MM.1S (cell line): ENCODE results near the gene RCAN1.

Experiments used
- EZH2 ChIP-seq: fragments of 300-600 bp; sonication (generic); optimal IDR thresholded peaks from 2 replicates; pipeline ENCODE3; 2017; ENCODE audit warnings: low read depth, mild to moderate bottlenecking, antibody characterized with exemption, low read length, mixed read lengths
- TF ChIP-seq, protein P1 (sequence below): fragments of 300-600 bp; sonication (generic); IDR thresholded peaks from 2 replicates; pipeline ENCODE4 v1.5.1; 2016; ENCODE audit warnings: antibody characterized with exemption, low read length, mixed read lengths

DNA sequence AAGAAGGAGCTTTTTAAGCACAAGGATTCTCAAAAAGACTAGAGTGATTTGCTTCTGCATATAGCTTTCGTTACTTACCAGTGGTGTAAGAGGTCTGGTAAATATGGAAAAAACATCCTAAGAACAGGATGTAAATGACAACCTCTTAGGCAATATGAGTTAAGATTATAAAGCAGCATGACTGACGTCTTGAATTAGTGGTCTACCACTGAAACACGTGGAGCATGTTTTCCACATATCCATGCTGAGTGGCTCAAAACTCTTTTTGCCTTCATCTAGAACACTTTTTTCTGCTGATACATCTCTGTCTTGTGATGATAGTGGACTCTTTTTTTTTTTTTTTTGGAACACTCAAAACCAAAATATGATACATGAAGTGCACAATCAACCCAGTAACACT lies 44.6 kb downstream of the RCAN1 start:
- TF ChIP-seq, protein P1, sequence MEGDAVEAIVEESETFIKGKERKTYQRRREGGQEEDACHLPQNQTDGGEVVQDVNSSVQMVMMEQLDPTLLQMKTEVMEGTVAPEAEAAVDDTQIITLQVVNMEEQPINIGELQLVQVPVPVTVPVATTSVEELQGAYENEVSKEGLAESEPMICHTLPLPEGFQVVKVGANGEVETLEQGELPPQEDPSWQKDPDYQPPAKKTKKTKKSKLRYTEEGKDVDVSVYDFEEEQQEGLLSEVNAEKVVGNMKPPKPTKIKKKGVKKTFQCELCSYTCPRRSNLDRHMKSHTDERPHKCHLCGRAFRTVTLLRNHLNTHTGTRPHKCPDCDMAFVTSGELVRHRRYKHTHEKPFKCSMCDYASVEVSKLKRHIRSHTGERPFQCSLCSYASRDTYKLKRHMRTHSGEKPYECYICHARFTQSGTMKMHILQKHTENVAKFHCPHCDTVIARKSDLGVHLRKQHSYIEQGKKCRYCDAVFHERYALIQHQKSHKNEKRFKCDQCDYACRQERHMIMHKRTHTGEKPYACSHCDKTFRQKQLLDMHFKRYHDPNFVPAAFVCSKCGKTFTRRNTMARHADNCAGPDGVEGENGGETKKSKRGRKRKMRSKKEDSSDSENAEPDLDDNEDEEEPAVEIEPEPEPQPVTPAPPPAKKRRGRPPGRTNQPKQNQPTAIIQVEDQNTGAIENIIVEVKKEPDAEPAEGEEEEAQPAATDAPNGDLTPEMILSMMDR, result no peak
- no peak for TF ChIP-seq EZH2
